GM21423 (cell line): ENCODE data around the gene TMEM204.

Experiments used
- ATAC-seq: cut with Tn5 transposase; IDR thresholded peaks from one replicate; pipeline ENCODE4 v1.9.1; 2021; ENCODE audit warnings: mild to moderate bottlenecking, moderate library complexity; ENCODE audit not compliant: unreplicated experiment

TMEM204 gene

GRCh38 chr16:1553946-1554825 is 20.7 kb downstream of the TMEM204 start:
- ATAC-seq, result no peak

- no peak for ATAC-seq
Measured at GRCh38 chr16:1554826-1555445, 21.5 kb downstream of the TMEM204 start.

GRCh38 chr16:1556254-1556653 is 22.8 kb downstream of the TMEM204 start:
- no peak for ATAC-seq

- no peak for ATAC-seq
Measured at GRCh38 chr16:1557074-1557473, 23.6 kb downstream of the TMEM204 start.

- no peak for ATAC-seq
Measured at GRCh38 chr16:1557576-1557975, 24.1 kb downstream of the TMEM204 start.

GRCh38 chr16:1559446-1559975 is 26.0 kb downstream of the TMEM204 start:
- ATAC-seq, result no peak

GRCh38 chr16:1560153-1560552 is 26.7 kb downstream of the TMEM204 start:
- ATAC-seq, result no peak

- ATAC-seq, result no peak
Measured at GRCh38 chr16:1560866-1561265, 27.4 kb downstream of the TMEM204 start.

- ATAC-seq, result no peak
Measured at GRCh38 chr16:1561266-1561665, 27.8 kb downstream of the TMEM204 start.

GRCh38 chr16:1561836-1562235 is 28.4 kb downstream of the TMEM204 start:
- ATAC-seq, result no peak

- ATAC-seq, result no peak
Measured at GRCh38 chr16:1563786-1564185, 30.3 kb downstream of the TMEM204 start.

- ATAC-seq, result no peak
Measured at GRCh38 chr16:1564325-1564724, 30.9 kb downstream of the TMEM204 start.

GRCh38 chr16:1565083-1565805 is 31.8 kb downstream of the TMEM204 start:
- no peak for ATAC-seq

GRCh38 chr16:1567988-1568387 is 34.5 kb downstream of the TMEM204 start:
- ATAC-seq, result no peak

- ATAC-seq, result no peak
Measured at GRCh38 chr16:1571012-1571671, 37.7 kb downstream of the TMEM204 start.

- ATAC-seq, result no peak
Measured at GRCh38 chr16:1572673-1573072, 39.2 kb downstream of the TMEM204 start.

- ATAC-seq, result no peak
Measured at GRCh38 chr16:1573301-1573700, 39.8 kb downstream of the TMEM204 start.

GRCh38 chr16:1575578-1575977 is 42.1 kb downstream of the TMEM204 start:
- ATAC-seq, result no peak

GRCh38 chr16:1579214-1579613 is 45.7 kb downstream of the TMEM204 start:
- no peak for ATAC-seq

GRCh38 chr16:1580256-1580655 is 46.8 kb downstream of the TMEM204 start:
- ATAC-seq, result no peak

GRCh38 chr16:1580956-1581355 is 47.5 kb downstream of the TMEM204 start:
- ATAC-seq, result no peak
